Mesenteric fat pad (tissue), 1 donor: ENCODE data around the gene UBE3C. TPM values are rescaled to one million over a fixed set of nuclear protein-coding genes. Genes with fewer than 3 reads are reported as not detected.
"Not testable (repeated sequence)": the region's sequence is repeated elsewhere in the genome, so short reads cannot be mapped to it uniquely, and the experiment has no call there.

Source experiments
- DNase-seq: peaks from one replicate; pipeline ENCODE4 v3.0.0-alpha.2; 2020; ENCODE audit warnings: low spot score
- total RNA-seq: library from RNA; stranded (reverse); fragmentation: NEBNext Ultra II Directional; extraction: Animal tissue kit (Norgen Biotek cat#: 25700); gene quantifications from one replicate; pipeline ENCODE4 v1.2.1, GENCODE V29; 2021
- donor health status: DM: yes; HTN: yes; CAD: no.

Gene UBE3C
- total RNA-seq, 1 donor from 2014 or later = 75.3 TPM

DNA sequence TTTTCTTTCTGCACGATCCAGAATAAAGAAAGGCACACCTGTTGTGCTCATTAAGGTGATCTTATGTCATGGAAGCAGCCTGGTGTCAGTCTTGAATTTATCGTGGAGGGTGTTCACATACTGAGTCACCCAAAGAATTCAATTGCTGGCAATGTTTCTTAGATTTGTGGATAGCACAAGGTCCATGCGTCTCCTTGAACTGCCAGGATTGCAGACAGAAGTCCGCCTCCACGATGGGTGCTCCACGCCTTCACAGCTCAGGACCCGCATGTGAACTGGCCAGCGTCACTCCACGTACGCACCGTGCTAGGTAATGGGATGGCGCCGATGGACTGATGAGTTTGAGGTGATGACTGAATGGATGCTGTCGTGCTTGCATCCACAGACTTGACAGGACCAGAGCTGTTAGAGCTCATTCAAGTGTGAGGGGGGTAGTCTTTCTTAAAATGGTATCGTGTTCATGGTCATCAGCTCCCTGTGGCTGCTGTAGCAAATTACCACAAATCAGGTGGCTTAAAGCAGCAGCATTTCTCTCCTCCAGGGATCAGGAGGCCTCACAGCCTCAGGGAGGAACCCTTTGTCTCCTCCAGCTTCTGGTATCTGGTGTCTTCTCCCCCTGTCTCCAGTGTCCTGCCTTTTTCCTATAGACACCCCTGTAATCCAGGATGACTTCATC, 132.7 kb downstream of the UBE3C start:
- DNase-seq = no peak

DNA sequence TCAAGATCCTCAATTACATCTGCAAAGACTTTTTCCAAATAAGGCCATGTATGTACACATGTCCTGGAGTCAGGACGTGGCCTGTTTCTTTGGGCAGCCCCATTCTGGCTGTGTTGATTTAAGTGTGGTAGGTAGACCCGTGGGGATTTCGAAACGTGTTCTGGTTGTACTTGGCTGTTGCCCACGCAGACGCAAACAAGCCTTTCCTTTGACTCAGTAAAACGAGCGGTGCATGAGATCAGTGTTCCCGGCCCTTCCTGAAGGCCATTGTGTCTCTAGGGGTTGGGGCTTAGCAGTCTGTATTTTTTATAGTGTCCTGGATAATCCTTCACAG, 133.2 kb downstream of the UBE3C start:
- DNase-seq = no peak

DNA sequence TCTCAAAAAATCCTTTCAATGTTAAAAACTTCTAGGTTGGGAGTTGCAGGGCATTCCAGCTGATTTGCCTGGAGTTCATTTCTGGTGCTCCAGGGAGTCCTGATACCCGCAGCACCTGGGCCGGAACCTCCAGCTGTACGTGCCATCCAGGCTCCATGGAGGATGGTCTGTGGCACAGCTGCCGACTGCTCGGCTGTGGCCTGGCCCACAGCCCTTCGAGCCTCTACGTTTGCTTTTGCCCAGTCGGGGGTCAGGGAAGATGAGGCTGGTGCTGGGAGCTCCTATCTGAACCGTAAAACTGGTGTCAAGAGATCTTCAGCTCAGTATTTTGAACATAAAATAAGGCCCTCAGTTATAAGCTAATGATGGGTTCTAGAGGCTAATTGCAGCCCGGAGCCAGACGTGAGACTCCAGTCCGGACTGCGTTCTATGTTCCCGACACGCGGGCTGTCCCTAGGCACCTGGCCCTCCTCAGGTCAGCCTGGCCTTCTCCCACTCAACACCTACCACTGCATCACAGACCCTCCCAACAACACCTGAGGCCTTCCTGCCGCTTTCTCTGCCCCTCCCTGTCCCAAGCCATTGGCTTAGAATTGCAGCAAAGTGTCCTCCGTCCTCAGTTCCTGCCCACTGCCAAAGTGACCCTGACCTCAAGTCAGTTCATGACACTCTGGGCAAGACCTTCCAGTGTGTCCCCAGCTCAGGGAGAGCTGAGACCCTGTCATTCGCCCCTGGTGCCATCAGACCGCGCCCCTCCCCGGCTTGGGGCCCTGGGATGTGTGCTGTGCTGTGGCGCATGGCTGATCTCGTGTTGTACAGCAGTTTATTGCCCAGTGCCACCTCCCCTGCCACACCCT, 133.9 kb downstream of the UBE3C start:
- no peak for DNase-seq

DNA sequence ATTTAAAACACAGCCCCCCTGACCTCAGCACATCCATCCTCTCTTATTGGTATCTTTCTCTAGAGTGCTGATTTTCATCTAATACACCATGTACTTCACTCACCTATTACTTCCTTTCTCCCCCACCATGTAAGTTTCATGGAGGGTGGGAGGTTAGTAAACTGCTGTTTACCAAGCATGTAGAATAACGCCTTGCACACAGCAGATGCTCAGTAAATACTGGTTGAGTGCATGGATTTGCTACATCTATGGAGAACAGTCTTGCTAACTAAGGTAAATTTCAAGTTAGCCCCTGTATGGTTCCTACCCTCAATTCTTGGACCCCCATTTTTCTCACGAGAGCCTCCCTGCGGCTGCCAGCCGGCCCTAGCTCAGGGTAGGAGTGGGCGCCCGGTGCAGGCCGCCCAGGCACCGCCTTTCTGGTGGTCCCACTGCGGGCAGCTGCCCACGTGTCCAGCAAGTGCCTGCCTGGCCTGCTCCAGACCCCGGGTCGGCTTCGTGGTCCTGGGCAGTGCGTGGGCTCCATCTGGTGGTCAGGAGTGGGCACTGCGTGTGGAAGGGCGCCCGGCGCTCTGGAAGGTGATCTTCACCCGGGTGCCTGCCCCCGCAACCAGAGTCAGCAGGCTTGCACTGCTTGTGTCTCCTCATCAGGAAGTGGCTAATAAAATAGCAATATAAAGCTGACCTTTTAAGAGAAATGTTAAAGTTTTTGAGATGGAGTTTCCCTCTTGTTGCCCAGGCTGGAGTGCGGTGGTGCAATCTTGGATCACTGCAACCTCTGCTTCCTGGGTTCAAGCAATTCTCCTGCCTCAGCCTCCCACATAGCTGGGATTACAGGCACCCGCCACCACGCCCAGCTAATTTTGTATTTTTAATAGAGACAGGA, 134.7 kb downstream of the UBE3C start:
- no peak for DNase-seq

GRCh38 chr7:157274094-157274634, 135.4 kb downstream of the UBE3C start:
- DNase-seq = not testable (repeated sequence)

DNA sequence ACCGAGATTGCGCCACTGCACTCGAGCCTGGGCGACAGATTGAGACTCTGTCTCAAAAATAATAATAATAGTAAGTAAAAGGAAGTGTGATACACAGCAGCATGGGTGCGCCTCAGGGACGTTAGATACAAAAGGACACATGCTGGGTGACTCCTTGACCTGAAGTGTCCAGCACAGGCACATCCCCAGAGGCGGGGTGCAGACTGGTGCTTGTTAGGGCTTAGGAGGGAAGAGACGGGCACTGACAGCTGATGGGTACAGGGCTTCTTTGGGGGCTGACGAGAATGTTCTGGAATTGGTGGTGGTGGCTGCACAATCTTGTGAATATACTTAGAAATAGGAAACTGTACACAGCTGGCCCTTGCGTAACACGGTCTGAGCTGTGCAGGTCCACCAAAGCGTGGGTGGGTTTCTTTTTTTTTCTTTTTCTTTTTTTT, 136.3 kb downstream of the UBE3C start:
- no peak for DNase-seq

- DNase-seq = no peak
These were observed 137.4 kb downstream of the UBE3C start for GRCh38 chr7:157276091-157276561.

- no peak for DNase-seq
These were observed 138.2 kb downstream of the UBE3C start for GRCh38 chr7:157276731-157277562.

GRCh38 chr7:157277568-157277967, 138.8 kb downstream of the UBE3C start:
- not testable (repeated sequence) for DNase-seq

DNA sequence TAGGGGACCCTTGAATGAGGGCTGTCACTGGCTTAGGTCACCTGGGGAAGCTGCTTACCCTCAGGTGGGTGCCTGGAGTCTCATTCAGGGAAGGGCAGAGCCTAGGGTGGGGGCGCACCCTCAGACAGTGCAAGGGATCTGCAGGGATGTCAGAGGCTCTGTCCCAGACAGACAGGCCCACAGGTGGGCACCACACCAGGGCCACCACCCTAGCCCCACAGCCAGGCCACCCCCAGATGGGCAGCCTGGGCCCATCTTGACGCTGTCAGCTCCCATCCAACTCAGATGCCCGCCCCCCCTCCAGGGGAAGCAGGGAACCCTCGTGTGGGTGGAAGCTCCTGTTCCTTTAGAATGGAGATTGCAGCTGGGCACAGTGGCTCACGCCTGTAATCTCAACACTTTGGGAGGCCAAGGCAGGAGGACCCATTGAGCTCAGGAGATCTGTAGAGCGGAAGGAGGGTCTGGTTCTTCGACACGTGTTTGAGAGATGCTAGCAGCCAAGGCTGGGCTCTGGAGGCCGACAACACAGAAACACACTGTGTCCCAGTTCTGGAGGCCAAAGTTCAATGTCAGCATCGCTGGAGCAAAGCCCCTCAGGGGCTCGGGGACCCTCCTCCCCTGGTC, 139.6 kb downstream of the UBE3C start:
- no peak for DNase-seq

DNA sequence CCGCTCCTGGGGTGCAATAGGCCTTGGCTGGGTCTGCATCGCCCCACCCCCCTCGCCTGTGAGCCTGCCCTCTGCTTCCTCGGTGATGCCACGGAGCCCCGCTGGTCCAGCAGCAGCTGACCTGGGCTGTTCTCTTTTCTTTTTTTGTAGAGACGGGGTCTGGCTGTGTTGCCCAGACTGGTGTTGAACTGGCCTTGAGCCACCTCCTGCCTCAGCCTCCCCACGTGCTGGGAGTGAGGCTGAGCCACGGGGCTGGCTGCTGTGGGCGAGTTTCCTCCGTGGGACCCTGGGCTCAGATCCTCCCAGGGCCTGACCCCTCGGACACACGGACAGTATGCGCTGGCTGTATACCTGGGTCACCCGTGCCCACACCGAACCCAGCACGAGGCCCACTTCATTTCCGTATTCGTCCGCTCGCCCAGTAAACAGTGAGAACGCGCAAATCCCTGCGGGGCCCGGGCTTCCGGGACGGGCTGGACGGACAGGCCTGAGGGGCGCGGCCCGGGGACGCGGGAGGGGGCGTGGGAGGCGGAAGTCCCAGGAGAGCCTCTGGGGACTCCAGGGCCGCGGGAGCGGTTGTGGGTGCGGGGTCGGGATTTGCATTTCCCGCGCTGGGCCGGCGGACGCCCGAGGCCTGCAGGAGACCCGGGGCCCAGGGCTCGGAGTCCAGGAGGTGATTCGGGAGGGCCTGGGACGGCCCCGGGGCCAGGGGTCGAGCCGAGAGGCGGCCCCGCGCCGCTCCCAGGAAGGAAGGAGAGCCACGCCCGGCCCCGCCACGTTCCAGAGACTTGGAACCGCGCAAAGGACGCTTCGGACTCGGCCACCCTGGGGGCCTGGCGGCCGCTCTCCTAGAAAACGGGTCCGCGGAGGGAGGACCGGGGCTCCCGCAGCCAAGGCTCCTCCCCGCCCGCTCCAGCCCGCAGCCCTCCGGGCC, 140.3 kb downstream of the UBE3C start:
- DNase-seq = no peak

GRCh38 chr7:157279741-157280215, 141.1 kb downstream of the UBE3C start:
- no peak for DNase-seq

DNA sequence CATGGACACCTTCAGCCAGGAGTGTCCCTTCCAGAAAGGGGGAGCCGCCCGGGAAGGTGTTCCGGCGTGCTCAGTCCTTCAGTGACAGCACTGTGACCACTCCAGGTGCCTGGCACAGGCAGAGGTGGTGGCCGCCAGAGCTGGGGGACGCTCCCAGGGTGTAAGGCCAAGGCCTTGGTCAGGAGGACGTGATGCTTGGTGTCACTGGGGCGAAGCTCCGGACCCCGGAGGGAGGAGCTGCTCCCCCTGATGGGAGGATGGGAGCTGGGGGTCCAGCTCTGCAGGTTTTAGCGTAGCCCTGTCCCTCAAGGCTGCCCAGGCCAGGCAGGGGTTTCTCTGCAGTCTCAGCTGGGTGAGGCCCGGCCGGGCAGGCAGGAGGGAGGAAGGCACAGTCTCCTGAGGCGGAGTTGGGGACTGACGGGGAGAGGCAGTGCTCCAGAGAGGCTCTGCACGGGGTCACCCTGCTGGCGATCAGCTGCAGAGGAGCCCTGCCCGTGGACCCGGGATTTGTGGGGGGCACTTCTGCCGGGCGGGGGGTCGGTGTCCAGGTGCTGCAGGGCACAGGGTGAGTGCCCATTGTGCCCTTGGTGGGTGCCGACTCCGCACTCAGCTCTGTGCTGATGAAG, 141.6 kb downstream of the UBE3C start:
- DNase-seq = no peak

DNA sequence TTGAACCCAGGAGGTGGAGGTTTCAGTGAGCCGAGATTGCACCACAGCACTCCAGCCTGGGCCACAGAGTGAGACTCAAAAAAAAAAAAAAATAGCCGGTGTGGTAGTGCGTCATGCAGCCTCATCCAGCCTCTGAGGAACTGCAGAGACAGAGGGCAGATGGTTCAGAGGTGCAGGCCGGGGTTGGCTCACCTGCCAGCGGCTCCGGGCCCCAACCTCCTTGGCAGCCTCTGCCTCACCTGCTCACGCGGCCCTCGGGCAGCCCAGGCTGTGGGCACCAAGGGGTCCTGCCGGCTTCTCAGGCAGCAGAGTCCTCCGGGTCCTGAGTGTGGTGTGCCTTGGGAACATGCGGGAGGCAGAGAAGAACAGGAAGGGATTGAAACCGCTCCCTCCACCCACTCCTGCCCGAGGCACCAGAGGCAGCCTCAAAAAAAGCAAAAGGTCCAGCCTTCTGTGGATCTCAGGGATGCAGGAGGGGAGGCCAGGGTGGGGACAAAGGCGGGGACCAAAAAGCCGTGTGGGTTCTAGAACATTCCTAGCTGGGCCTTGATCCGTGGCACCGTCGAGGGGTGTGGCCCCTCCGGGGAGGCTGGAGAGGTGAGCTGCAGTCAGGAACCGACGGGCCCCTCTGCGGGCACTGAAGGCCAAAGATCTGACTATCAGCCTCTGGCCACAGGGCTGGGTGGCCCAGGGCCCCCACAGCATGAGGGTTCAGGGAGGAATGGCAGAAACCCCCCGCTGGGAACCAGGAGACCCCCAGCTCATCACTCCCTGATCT, 142.7 kb downstream of the UBE3C start:
- DNase-seq = no peak

DNA sequence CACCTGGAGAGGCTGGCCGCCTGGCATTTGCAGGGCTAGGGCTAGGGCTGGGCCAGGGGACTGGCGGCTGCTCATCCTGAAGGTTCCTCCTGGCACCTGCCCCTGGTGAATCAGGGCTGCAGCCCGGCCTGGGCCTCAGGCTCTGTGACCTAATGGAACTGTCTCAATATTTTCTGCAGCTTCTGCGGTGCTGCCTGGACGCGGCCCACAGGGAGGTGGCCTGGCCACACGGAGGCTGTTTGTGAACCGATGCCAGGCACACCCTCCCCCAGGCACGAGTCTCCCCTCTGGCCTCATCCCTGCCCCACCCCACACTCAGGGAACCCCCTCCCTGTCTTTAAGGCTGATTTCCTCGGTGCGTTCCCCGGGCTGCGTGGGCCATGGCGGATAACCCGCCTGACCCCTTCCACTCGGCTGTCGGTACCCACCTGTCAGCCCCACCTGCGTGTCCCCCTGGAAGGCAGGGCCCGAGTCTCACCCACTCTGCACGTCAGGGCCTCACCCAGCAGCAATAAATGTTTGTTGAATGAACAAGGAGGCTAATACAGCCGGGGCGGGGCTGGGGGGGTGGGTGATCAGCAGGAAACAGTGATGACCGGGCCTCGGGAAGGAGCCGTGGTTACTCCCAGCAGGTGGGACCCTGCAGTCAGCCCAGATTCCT, 143.5 kb downstream of the UBE3C start:
- no peak for DNase-seq

- no peak for DNase-seq
These were observed 145.7 kb downstream of the UBE3C start for GRCh38 chr7:157284229-157285014.
